ENCODE data around the gene P3H3.
"Not testable (repeated sequence)": the region's sequence is repeated elsewhere in the genome, so short reads cannot be mapped to it uniquely, and the experiment has no call there.

Gene P3H3

DNA sequence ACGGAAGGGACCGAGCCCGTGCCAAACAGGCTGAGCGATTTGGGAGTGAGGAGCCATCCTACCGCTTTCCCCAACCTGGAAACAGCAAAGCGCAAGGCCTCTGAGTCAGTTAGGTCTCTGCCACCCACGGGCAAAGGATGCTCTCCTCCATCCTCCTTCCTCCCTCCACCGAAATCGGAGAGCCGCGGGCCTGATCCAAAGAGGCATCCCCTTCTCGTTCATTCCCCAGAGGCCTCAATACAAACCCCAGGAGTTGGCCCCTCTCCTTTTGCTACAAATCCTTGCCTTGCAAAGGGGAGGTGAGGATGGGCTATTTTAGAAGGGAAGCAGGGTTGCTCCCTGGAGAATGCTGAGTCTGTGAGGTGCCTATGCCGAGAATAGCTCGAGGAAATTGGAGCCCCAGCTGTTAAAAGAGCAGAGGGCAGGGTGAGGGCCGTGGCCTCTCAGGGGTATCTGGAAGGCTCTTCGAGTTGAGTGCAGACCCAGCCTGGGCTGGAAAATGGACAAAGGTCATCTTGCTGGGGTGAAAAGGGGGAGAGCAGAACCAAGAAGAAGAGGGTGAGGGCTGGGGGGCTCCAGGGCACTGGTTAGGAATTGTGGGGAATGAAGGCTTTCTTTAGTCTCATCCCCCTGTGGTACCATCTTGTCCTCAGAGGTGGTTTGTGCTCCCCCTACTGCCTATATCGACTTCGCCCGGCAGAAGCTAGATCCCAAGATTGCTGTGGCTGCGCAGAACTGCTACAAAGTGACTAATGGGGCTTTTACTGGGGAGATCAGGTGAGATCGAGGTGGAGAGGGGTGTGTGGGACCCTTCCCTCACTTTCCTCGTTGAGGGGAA is 40.2 kb downstream of the P3H3 start:
- H3K9me3 Mint-ChIP-seq, result no peaks in the 10 kb centered on the region
- H3K27me3 Mint-ChIP-seq (ENCODE audit: low read depth), result no peaks in the 10 kb centered on the region
- peak overlapping the region; percentile 69 for H3K27ac Mint-ChIP-seq
- peaks cover 61% of the 10 kb centered on the region for H3K36me3 Mint-ChIP-seq (ENCODE audit: low read depth)
- H3K4me3 Mint-ChIP-seq, result peak overlapping the region; percentile 80
- H3K4me1 Mint-ChIP-seq (ENCODE audit: low read depth), result peaks cover 42% of the 10 kb centered on the region

DNA sequence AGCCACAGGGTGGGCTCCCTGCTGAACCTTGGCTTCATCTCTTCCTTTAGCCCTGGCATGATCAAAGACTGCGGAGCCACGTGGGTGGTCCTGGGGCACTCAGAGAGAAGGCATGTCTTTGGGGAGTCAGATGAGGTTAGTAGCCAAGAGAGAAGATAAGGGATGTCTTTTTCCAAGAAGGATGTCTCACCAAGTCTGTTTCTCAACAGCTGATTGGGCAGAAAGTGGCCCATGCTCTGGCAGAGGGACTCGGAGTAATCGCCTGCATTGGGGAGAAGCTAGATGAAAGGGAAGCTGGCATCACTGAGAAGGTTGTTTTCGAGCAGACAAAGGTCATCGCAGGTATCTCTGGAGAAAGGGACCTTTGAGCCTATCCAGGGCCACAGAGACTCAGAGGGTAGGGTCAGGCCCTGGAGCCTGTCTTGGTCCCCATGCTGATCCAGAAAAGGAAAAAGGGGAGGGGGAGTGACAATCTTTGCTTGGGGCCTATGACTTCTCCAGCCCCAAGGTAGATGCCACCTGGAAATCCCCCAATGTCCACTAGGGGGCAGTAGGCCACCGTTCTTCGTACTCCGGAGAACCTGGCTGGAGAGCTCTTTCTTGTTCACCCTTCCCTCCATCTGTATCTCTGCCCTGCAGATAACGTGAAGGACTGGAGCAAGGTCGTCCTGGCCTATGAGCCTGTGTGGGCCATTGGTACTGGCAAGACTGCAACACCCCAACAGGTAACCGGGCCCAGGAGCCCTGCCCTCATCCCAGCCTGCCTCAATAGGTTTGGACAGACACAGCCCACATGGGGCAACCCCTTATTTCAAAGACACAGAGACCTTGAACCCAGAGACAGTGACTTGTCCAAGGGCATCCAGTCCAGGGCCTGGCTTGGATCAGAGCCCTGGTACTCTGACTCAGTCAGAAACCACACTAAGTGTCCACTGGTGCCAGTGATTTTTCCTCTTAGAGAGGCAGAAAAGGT is 41.1 kb downstream of the P3H3 start:
- peaks cover 58% of the 10 kb centered on the region for H3K36me3 Mint-ChIP-seq (ENCODE audit: low read depth)
- peaks cover 45% of the 10 kb centered on the region for H3K4me1 Mint-ChIP-seq (ENCODE audit: low read depth)
- peak overlapping the region; percentile 80 for H3K4me3 Mint-ChIP-seq

DNA sequence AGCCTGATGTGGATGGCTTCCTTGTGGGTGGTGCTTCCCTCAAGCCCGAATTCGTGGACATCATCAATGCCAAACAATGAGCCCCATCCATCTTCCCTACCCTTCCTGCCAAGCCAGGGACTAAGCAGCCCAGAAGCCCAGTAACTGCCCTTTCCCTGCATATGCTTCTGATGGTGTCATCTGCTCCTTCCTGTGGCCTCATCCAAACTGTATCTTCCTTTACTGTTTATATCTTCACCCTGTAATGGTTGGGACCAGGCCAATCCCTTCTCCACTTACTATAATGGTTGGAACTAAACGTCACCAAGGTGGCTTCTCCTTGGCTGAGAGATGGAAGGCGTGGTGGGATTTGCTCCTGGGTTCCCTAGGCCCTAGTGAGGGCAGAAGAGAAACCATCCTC is 42.1 kb downstream of the P3H3 start:
- not testable (repeated sequence) for H3K27me3 Mint-ChIP-seq (ENCODE audit: low read depth); H3K9me3 Mint-ChIP-seq
- Mint-ChIP-seq H3K4me3 (peak overlapping the region; percentile 70), H3K4me1 (ENCODE audit: low read depth) (peaks cover 50% of the 10 kb centered on the region), H3K36me3 (ENCODE audit: low read depth) (peaks cover 51% of the 10 kb centered on the region), H3K27ac (peak overlapping the region; percentile 80)

More for the DNA sequence above, 41.1 kb downstream of the P3H3 start:
- no peaks in the 10 kb centered on the region for H3K27me3 Mint-ChIP-seq (ENCODE audit: low read depth)
- H3K9me3 Mint-ChIP-seq, result no peaks in the 10 kb centered on the region
- H3K27ac Mint-ChIP-seq, result peak overlapping the region; percentile 69

DNA sequence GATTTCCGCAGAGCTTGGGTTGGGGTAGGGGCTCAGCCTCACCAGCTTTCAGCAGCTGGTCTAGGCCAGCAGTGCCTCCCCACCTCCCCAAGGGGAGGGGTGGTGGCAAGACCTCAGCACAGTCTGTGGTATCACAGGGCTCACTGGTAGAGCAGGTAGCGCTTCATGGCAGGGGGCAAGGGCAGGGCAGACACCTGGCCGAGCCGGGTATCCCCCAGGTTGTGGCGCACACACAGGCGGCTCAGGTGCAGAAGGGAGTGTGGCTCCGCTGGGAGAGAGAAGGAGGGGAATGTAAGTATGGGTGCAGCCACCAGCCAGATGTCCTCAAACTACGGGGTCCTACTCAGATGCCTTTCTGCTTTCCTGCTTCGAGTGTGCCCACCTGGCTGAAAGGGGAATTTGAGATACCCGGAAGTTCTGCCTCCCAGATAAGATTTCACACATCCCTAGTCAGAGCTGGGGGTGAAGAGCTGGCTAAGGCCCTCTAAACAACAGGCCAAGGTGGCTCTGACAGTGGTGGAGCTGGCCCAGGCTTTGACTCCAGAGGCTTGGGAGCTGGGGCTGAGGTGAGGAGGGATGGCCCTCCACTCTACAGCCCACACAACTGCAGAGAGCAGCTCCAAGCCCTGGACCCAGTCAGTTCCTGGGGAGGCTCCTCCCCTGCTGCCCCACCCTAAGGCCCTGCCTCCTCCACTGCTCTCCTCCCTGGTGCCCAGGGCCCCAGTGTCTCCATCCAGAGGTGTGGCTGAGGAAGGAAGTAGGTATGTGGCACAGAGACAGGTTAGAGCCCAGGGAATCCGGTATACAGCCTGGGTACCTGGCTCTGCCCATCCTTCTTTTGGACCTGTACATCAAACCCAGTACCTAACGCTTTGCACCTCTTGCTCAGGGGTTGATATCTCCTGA is 43.1 kb downstream of the P3H3 start:
- no peaks in the 10 kb centered on the region for H3K27me3 Mint-ChIP-seq (ENCODE audit: low read depth)
- H3K27ac Mint-ChIP-seq, result peak overlapping the region; percentile 89
- peaks cover 48% of the 10 kb centered on the region for H3K36me3 Mint-ChIP-seq (ENCODE audit: low read depth)
- H3K4me1 Mint-ChIP-seq (ENCODE audit: low read depth), result peaks cover 53% of the 10 kb centered on the region
- H3K4me3 Mint-ChIP-seq, result peak overlapping the region; percentile 89
- no peaks in the 10 kb centered on the region for H3K9me3 Mint-ChIP-seq

DNA sequence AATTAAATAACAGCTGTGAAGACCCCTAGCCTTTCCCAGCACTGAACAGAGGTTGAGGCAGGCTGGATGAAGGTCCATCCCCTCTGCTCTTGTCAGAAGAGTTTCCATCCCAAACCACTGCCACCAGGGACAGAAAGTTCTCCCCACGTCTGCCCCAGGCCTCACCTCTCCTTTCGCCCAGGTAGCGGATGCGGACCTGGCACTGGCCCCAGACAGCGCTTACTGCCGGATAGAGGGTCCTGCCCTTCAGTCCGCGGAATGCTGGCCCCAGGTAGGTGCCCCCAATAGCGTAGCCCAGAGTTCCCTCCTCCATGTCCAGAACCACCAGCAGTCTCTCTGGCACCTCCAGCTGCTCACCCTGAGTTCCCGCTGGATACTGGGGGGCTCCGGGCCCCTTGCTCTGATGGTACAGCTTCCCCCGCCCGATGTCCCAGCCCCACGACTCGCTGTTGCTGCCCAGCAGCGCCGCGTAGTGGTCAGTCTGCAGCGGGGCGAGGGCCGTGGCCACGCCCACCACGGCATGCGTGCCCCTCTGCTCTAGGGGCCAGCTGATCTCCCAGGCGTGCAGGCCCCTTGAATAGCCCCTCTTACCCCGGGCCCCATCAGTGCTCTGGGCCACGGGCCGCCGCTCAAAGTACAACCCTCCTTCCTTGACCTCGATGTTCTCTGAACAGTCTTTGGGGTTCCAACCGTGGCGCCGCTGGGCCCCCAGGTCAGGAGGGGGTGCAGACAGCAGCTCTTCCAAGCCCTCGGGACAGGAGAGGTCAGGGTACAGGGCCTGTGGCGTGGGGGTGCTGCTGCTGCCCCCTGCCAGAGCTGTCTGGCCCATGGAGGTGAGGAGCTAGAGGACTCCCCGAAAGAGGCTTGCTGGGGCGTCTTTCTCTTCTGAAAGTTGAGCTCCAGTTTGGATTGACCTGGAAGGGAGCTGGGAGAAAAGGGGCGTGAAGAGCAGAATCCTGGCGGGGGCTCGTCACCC is 44.2 kb downstream of the P3H3 start:
- peak overlapping the region; percentile 89 for H3K4me3 Mint-ChIP-seq
- no peaks in the 10 kb centered on the region for H3K27me3 Mint-ChIP-seq (ENCODE audit: low read depth)
- peak overlapping the region; percentile 89 for H3K27ac Mint-ChIP-seq
- peaks cover 50% of the 10 kb centered on the region for H3K36me3 Mint-ChIP-seq (ENCODE audit: low read depth)
- H3K4me1 Mint-ChIP-seq (ENCODE audit: low read depth), result peaks cover 54% of the 10 kb centered on the region
- no peaks in the 10 kb centered on the region for H3K9me3 Mint-ChIP-seq

DNA sequence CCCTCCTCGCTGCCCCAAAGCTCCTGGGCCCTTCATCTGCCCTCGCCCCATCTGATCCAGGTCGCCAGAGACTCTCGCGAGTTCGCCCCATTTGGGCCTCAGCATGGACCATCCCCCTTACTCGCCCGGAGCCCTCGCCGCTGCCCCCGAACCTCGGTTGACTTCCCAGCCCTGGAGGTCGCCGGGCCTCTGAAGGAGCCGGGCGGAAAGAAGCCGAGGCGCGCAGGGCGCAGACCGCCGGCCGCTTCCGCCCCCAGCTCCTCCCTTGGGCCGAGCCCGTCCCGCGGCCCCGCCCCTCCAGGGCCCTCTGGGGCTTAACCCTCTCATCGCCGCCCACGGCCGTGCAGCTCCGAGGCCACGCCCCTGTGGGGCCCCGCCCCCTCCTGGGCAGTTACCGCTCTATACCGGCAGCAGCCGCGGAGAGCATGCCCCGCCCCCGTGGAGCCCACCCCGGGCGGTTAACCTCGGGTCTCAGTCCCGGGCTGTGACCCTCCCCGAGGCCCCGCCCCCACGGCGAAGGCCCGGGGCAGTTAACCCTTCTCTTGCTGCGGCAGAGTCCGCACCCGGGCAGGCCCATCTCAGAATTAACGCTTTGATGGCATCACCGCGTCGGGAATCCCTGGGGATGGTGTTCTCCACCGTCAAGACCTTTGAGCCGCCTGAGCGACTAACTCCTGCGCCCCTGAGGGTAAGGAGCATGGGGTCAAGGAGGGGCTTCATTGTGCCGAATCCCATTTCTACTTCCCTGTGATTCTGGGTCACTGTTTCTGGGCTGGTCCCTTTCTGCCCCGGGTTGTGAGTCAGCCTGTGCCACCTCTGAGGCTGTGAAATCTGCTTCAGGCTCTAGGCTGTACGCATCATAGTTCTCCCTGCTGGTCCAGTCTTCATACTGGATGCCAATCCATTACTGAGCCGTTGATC is 45.1 kb downstream of the P3H3 start, which contains the start of gene SPSB2:
TSS of gene SPSB2 (minus strand) at position 210 of the 921 bp plus-strand sequence. CDS start 402 bp downstream, outside the sequence.
- Mint-ChIP-seq H3K27me3 (ENCODE audit: low read depth) (no peaks in the 10 kb centered on the region), H3K27ac (peak within 1 kb of the TSS; percentile 89), H3K9me3 (no peaks in the 10 kb centered on the region), H3K36me3 (ENCODE audit: low read depth) (peaks cover 46% of the 10 kb centered on the region), H3K4me3 (peak within 1 kb of the TSS; percentile 89), H3K4me1 (ENCODE audit: low read depth) (peaks cover 56% of the 10 kb centered on the region)

DNA sequence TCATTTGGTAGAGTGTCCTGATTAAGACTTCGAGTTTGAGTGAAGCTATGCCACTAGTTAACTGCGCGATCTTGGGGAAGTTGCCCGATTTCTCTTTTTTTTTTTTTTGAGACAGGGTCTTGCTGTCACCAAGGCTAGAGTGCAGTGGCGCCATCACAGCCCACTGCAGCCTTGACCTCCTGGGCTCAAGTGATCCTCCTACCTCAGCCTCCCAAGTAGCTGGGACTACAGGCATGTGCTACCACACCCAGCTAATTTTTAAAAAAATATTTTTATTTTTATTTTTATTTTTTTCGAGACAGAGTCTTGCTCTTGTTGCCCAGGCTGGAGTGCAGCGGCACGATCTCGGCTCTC is 45.8 kb downstream of the P3H3 start:
- Mint-ChIP-seq H3K36me3 (ENCODE audit: low read depth) (peaks cover 40% of the 10 kb centered on the region), H3K27ac (peak overlapping the region; percentile 86), H3K4me3 (peak overlapping the region; percentile 89), H3K4me1 (ENCODE audit: low read depth) (peaks cover 50% of the 10 kb centered on the region)
- H3K27me3 Mint-ChIP-seq (ENCODE audit: low read depth); H3K9me3 Mint-ChIP-seq: not testable (repeated sequence)

DNA sequence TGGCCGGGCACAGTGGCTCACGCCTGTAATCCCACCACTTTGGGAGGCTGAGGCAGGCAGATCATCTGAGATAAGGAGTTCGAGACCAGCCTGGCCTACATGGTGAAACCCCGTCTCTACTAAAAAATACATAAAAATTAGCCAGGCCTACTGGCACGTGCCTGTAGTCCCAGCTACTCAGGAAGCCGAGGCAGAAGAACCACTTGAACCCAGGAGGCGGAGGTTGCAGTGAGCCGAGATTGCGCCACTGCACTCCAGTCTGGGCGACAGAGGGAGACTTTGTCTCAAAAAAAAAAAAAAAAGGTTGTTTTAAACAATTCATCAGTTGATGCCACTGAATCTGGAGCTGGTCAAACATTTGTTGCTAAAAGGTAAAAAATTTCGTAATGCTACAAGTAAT is 51.6 kb downstream of the P3H3 start:
- Mint-ChIP-seq H3K36me3 (ENCODE audit: low read depth) (peaks cover 21% of the 10 kb centered on the region), H3K4me1 (ENCODE audit: low read depth) (peaks cover 10% of the 10 kb centered on the region)
- H3K9me3 Mint-ChIP-seq; H3K27me3 Mint-ChIP-seq (ENCODE audit: low read depth); H3K27ac Mint-ChIP-seq; H3K4me3 Mint-ChIP-seq: not testable (repeated sequence)

DNA sequence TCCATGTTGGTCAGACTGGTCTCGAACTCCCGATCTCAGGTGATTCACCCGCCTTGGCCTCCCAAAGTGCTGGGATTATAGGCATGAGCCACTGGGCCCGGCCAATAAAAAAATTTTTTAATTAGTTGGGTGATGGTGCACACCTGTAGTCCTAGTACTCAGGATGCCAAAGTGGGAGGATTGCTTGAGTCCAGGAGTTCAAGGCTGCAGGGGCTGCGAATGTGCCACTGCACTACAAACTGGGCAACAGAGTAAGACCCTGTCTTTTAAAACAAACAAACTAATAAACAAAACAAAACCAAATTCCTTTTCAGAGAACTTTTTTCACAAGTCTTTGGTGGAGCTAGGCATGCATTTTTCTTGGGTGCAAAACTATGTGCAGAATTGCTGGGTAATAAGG is 55.0 kb downstream of the P3H3 start:
- Mint-ChIP-seq H3K4me1 (ENCODE audit: low read depth) (no peaks in the 10 kb centered on the region), H3K27me3 (ENCODE audit: low read depth) (no peaks in the 10 kb centered on the region), H3K27ac (no peak overlapping the region), H3K36me3 (ENCODE audit: low read depth) (peaks cover 15% of the 10 kb centered on the region), H3K9me3 (no peaks in the 10 kb centered on the region), H3K4me3 (no peak overlapping the region)

DNA sequence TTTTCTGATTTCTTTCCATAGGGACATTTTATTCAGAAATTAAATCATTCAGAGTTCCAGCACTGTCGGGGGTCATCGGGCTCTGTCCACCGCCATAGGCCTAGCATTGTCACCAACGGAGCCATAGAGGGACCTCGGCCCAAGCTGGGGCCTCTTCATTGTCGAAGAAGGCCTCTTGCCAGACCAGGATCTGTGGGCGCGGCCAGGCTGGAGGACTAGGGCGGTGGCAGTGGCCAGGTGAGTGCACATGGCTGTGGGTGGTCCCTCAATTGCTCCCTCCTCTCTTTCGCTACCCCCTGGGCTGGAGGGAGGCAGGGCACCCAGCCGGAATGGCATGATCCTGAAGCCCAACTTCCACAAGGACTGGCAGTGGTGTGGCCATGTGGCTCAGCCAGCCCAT is 55.5 kb downstream of the P3H3 start:
- Mint-ChIP-seq H3K4me3 (no peak overlapping the region), H3K4me1 (ENCODE audit: low read depth) (no peaks in the 10 kb centered on the region), H3K27ac (no peak overlapping the region), H3K36me3 (ENCODE audit: low read depth) (peaks cover 15% of the 10 kb centered on the region), H3K9me3 (no peaks in the 10 kb centered on the region), H3K27me3 (ENCODE audit: low read depth) (no peaks in the 10 kb centered on the region)

DNA sequence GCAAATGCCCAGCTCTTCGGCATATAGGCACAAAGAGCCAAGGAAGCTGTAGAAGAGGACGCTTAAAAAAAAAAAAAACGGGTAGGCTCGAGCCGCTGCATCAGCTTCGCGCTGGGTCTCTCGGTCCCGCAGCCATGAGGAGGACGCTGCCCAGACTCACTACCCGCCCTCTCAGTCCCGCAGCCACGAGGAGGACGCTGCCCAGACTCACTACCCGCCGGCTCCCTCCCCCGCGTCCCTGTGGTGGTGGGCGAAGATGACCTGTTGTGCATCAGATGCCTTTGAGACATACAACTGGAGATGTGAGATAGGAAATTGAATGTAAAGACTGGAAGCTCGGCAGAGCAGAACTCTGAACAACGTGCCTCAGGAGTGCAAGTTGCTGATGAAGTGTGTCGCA is 56.3 kb downstream of the P3H3 start:
- Mint-ChIP-seq H3K4me3 (no peak overlapping the region), H3K9me3 (no peaks in the 10 kb centered on the region), H3K4me1 (ENCODE audit: low read depth) (no peaks in the 10 kb centered on the region), H3K27me3 (ENCODE audit: low read depth) (no peaks in the 10 kb centered on the region), H3K36me3 (ENCODE audit: low read depth) (peaks cover 15% of the 10 kb centered on the region), H3K27ac (no peak overlapping the region)

DNA sequence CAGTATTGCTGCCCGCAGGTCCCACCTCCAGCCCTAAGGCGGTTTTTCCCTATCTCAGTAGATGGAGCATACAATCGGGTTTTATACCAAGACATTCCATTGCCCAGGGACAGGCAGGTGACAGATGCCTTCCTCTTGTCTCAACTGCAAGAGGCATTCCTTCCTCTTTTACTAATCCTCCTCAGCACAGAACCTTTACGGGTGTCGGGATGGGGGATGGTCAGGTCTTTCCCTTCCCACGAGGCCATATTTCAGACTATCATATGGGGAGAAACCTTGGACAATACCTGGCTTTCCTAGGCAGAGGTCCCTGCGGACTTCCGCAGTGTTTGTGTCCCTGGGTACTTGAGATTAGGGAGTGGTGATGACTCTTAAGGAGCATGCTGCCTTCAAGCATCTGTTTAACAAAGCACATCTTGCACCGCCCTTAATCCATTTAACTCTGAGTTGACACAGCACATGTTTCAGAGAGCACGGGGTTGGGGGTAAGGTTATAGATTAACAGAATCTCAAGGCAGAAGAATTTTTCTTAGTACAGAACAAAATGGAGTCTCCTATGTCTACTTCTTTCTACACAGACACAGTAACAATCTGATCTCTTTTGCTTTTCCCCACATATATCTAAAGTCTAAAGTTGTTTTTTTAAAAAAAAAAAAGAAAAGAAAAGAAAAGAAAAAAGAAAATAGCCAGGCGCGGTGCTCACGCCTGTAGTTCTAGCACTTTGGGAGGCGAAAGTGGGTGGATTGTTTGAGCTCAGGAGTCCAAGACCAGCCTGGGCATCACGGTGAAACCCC is 58.2 kb downstream of the P3H3 start:
- not testable (repeated sequence) for H3K27ac Mint-ChIP-seq; H3K4me3 Mint-ChIP-seq; H3K4me1 Mint-ChIP-seq (ENCODE audit: low read depth); H3K27me3 Mint-ChIP-seq (ENCODE audit: low read depth); H3K9me3 Mint-ChIP-seq
- H3K36me3 Mint-ChIP-seq (ENCODE audit: low read depth), result peaks cover 19% of the 10 kb centered on the region
